Retina (tissue), 1 donor: ENCODE results near the gene EPG5.
"Not testable (repeated sequence)": the region's sequence is repeated elsewhere in the genome, so short reads cannot be mapped to it uniquely, and the experiment has no call there.

Experiments
- DNase-seq: peaks from one replicate; pipeline ENCODE4 v3.0.0-alpha.2; 2016

The EPG5 gene

GRCh38 chr18:45836242-45837205 lies 130.6 kb downstream of the EPG5 start:
- DNase-seq = no peak

GRCh38 chr18:45835057-45835636 lies 132.0 kb downstream of the EPG5 start:
- DNase-seq = no peak

GRCh38 chr18:45834306-45834705 lies 132.8 kb downstream of the EPG5 start:
- DNase-seq = no peak

- DNase-seq = no peak
Observed at GRCh38 chr18:45833846-45834245, 133.3 kb downstream of the EPG5 start.

- DNase-seq = no peak
Observed at GRCh38 chr18:45830917-45831316, 136.2 kb downstream of the EPG5 start.

GRCh38 chr18:45829855-45830254 lies 137.3 kb downstream of the EPG5 start:
- no peak for DNase-seq

- no peak for DNase-seq
Observed at GRCh38 chr18:45828917-45829811, 138.0 kb downstream of the EPG5 start.

GRCh38 chr18:45826716-45827115 lies 140.4 kb downstream of the EPG5 start:
- not testable (repeated sequence) for DNase-seq

GRCh38 chr18:45826084-45826483 lies 141.0 kb downstream of the EPG5 start:
- no peak for DNase-seq

GRCh38 chr18:45825258-45826044 lies 141.7 kb downstream of the EPG5 start, which contains the start of gene SIGLEC15:
Gene SIGLEC15 (plus strand): TSS chr18:45825675. CDS start chr18:45825729, 54 bp downstream.
- DNase-seq = no peak

- DNase-seq = no peak
Observed at GRCh38 chr18:45821711-45822110, 145.4 kb downstream of the EPG5 start.

- DNase-seq = no peak
Observed at GRCh38 chr18:45821026-45821425, 146.1 kb downstream of the EPG5 start.

GRCh38 chr18:45820106-45820745 lies 146.9 kb downstream of the EPG5 start:
- DNase-seq = no peak

GRCh38 chr18:45818765-45819164 lies 148.4 kb downstream of the EPG5 start:
- not testable (repeated sequence) for DNase-seq

- DNase-seq = no peak
Observed at GRCh38 chr18:45817543-45817942, 149.6 kb downstream of the EPG5 start.

- not testable (repeated sequence) for DNase-seq
Observed at GRCh38 chr18:45814733-45815132, 152.4 kb downstream of the EPG5 start.

GRCh38 chr18:45807144-45807543 lies 160.0 kb downstream of the EPG5 start:
- not testable (repeated sequence) for DNase-seq

- no peak for DNase-seq
Observed at GRCh38 chr18:45806226-45806625, 160.9 kb downstream of the EPG5 start.

GRCh38 chr18:45805551-45805950 lies 161.6 kb downstream of the EPG5 start:
- DNase-seq = no peak

- no peak for DNase-seq
Observed at GRCh38 chr18:45802814-45803492, 164.2 kb downstream of the EPG5 start.

- DNase-seq = no peak
Observed at GRCh38 chr18:45801416-45802004, 165.6 kb downstream of the EPG5 start.
